HepG2 (cell line): ENCODE data around the gene ANK3. TPM values are rescaled to one million over a fixed set of nuclear protein-coding genes. Genes with fewer than 3 reads are reported as not detected.

Experiments
- ATAC-seq: fragments of 200-7000 bp; cut with Tn5 transposase; 3 replicates; pipeline ENCODE4 v1.9.1; 2020; ENCODE audit warnings: mild to moderate bottlenecking, moderate library complexity
- BruUV-seq: library from RNA; stranded (reverse); fragments of 400-500 nt; replicated peaks from 2 replicates; lab custom pipeline; 2021; lab: Mats Ljungman, UMichigan
- CTCF ChIA-PET: fragments of 300-600 bp; formaldehyde crosslinking; extraction: SDS; loops from one replicate; lab custom pipeline; 2021; ENCODE audit warnings: low total read pairs, inconsistent platforms, low intra/inter-chr PET ratio; lab: Yijun Ruan, JAX
- POLR2A ChIA-PET: fragments of 350-600 bp; sonication (Branson Sonifier 250); formaldehyde crosslinking; loops from one replicate; lab custom pipeline; 2020; ENCODE audit warnings: antibody characterized with exemption, inconsistent platforms; lab: Yijun Ruan, JAX
- DNase-seq: peaks from one replicate; pipeline ENCODE4 v3.0.0-alpha.2; 2015; ENCODE audit warnings: low spot score
- FAIRE-seq: peaks from 3 replicates; lab custom pipeline; 2011; peaks lifted over from hg19 to GRCh38; lab: Jason Lieb, UNC
- H2AFZ ChIP-seq: one replicate; pipeline ENCODE4 v1.6.1; 2011; ENCODE audit warnings: low read length, inconsistent platforms
- H3K27ac ChIP-seq: fragments of 300-600 bp; 3 replicates; pipeline ENCODE4 v1.8.0; 2011; ENCODE audit warnings: mixed run types, mild to moderate bottlenecking, mixed read lengths, low read length, inconsistent platforms; ENCODE audit not compliant: insufficient read depth; ENCODE audit errors: extremely low read length
- H3K27me3 ChIP-seq, 2 experiments: fragments of 200-600 bp in 1 of 2; 2 replicates in 1 of 2; 3 replicates in 1 of 2; pipeline versions ENCODE4 v1.6.0 to v1.8.0; 2011; ENCODE audit warnings: low read length in 2 of 2, mild to moderate bottlenecking in 2 of 2, moderate library complexity in 2 of 2, inconsistent platforms in 1 of 2; ENCODE audit not compliant: insufficient read depth in 2 of 2, control insufficient read depth in 1 of 2
- H3K36me3 ChIP-seq, 2 experiments: fragments of 200-600 bp in 1 of 2; replicated peaks in 1 of 2; 2 replicates in 1 of 2; 3 replicates in 1 of 2; pipeline versions ENCODE4 v1.5.1 to v1.8.0; 2011; ENCODE audit warnings: low read length in 2 of 2, inconsistent platforms in 1 of 2; ENCODE audit not compliant: insufficient read depth in 2 of 2, control insufficient read depth in 1 of 2
- H3K4me1 ChIP-seq: 2 replicates; pipeline ENCODE4 v1.5.1; 2012; ENCODE audit warnings: low read length, inconsistent platforms; ENCODE audit not compliant: insufficient read depth
- H3K4me2 ChIP-seq: 2 replicates; pipeline ENCODE4 v1.6.0; 2011; ENCODE audit warnings: low read depth, low read length, inconsistent platforms
- H3K4me3 ChIP-seq, 3 experiments: fragments of 200-600 bp in 1 of 3; sonication (generic), shearing (Covaris generic) in 1 of 3; replicated peaks in 1 of 3; 2 replicates each; pipeline ENCODE4 v1.5.1; 2011 to 2016; ENCODE audit warnings: low read length in 3 of 3, inconsistent platforms in 2 of 3, low read depth in 2 of 3, mild to moderate bottlenecking in 2 of 3, control low read depth in 1 of 3, mixed read lengths in 1 of 3; ENCODE audit not compliant: insufficient read depth in 1 of 3
- H3K79me2 ChIP-seq: one replicate; pipeline ENCODE4 v1.6.1; 2011; ENCODE audit warnings: low read length, inconsistent platforms; ENCODE audit not compliant: insufficient read depth
- H3K9ac ChIP-seq: 2 replicates; pipeline ENCODE4 v1.6.0; 2011; ENCODE audit warnings: mild to moderate bottlenecking, low read depth, low read length, inconsistent platforms; ENCODE audit not compliant: insufficient read depth
- H3K9me3 ChIP-seq: 2 replicates; pipeline ENCODE4 v1.5.1; 2012; ENCODE audit warnings: mild to moderate bottlenecking, low read length
- H4K20me1 ChIP-seq: 2 replicates; pipeline ENCODE4 v1.6.0; 2011; ENCODE audit warnings: inconsistent platforms, mild to moderate bottlenecking, low read length, moderate library complexity; ENCODE audit not compliant: insufficient read depth
- FOXP1 ChIP-seq, 2 experiments: fragments of 450-650 bp in 1 of 2; IDR thresholded peaks; 2 replicates each; pipeline ENCODE4 v1.6.1; 2017 to 2018; ENCODE audit warnings: antibody characterized with exemption in 1 of 2
- GPBP1L1 ChIP-seq: sonication (generic); formaldehyde crosslinking; IDR thresholded peaks from 2 replicates; pipeline ENCODE4 v1.5.0; 2020; ENCODE audit warnings: mild to moderate bottlenecking, missing genetic modification reagents
- GZF1 ChIP-seq: sonication (generic); formaldehyde crosslinking; IDR thresholded peaks from 2 replicates; pipeline ENCODE4 v1.5.1; 2020; ENCODE audit warnings: mild to moderate bottlenecking, missing genetic modification reagents
- HIVEP1 ChIP-seq: sonication (generic); formaldehyde crosslinking; IDR thresholded peaks from 2 replicates; pipeline ENCODE4 v1.4.0; 2020; ENCODE audit warnings: mild to moderate bottlenecking, missing genetic modification reagents
- IRX3 ChIP-seq: sonication (generic); formaldehyde crosslinking; IDR thresholded peaks from 2 replicates; pipeline ENCODE4 v1.8.1; 2023; ENCODE audit warnings: mild to moderate bottlenecking, low read depth, missing genetic modification reagents, borderline replicate concordance
- NFKBIZ ChIP-seq: IDR thresholded peaks from 2 replicates; pipeline ENCODE4 v1.6.1; 2018; ENCODE audit warnings: missing genetic modification reagents, missing compliant biosample characterization
- NRL ChIP-seq: sonication (generic); formaldehyde crosslinking; IDR thresholded peaks from 2 replicates; pipeline ENCODE4 v1.5.0; 2020; ENCODE audit warnings: missing genetic modification reagents, mild to moderate bottlenecking, moderate library complexity, borderline replicate concordance
- RBFOX2 ChIP-seq: fragments of 200-400 bp; formaldehyde crosslinking; IDR thresholded peaks from 2 replicates; pipeline ENCODE4 v1.6.1; 2017; ENCODE audit warnings: low read depth, mild to moderate bottlenecking, low read length
- TBP ChIP-seq: sonication (generic); formaldehyde crosslinking; IDR thresholded peaks from 2 replicates; pipeline ENCODE4 v1.5.0; 2020; ENCODE audit warnings: missing genetic modification reagents
- ZNF333 ChIP-seq: sonication (generic); formaldehyde crosslinking; IDR thresholded peaks from 2 replicates; pipeline ENCODE4 v1.4.0; 2020; ENCODE audit warnings: mild to moderate bottlenecking, missing genetic modification reagents, borderline replicate concordance
- ZNF558 ChIP-seq: sonication (generic); formaldehyde crosslinking; IDR thresholded peaks from 2 replicates; pipeline ENCODE4 v1.9.0; 2022; ENCODE audit warnings: mild to moderate bottlenecking, missing genetic modification reagents, borderline replicate concordance
- ZNF660 ChIP-seq: sonication (generic); formaldehyde crosslinking; IDR thresholded peaks from 2 replicates; pipeline ENCODE4 v1.5.1; 2020; ENCODE audit warnings: mild to moderate bottlenecking, low read depth, missing genetic modification reagents, borderline replicate concordance
- ZSCAN31 ChIP-seq: sonication (generic); formaldehyde crosslinking; IDR thresholded peaks from 2 replicates; pipeline ENCODE4 v1.5.0; 2020; ENCODE audit warnings: low read depth, mild to moderate bottlenecking, missing genetic modification reagents
- WGBS: methylation state at CpG from one replicate; pipeline ENCODE4 v1.1.6; 2017; ENCODE audit warnings: low lambda C conversion rate; 5-methylcytosine and 5-hydroxymethylcytosine counted together
- in situ Hi-C: cut with HindIII; loops from 2 replicates; pipeline ENCODE4 v1.10.0; 2017; ENCODE audit warnings: low pct_unique_long_range_greater_than_20kb; ENCODE audit not compliant: extremely low pct_ligation_motif_present
- intact Hi-C: fragments of 100-400 bp; cut with micrococcal nuclease; formaldehyde crosslinking; loops from one replicate; pipeline ENCODE4 v1.10.0; 2022; ENCODE audit not compliant: unreplicated experiment
- polyA plus RNA-seq, 8 experiments: library from polyadenylated mRNA; depleted of rRNA in 3 of 8; stranded (reverse) in 7 of 8; unstranded in 1 of 8; fragments of >200 nt; fragmentation: Illumina TruSeq in 4 of 8; extraction: Trizol in 4 of 8; gene quantifications; 2 replicates each; pipeline versions ENCODE4 v1.2.1 to v1.2.3, GENCODE V29; 2011 to 2016; ENCODE audit warnings: low read depth in 4 of 8, missing spikeins in 1 of 8, mixed read lengths in 1 of 8; ENCODE audit not compliant: insufficient read depth in 1 of 8
- total RNA-seq, 5 experiments: library from RNA; depleted of rRNA; stranded (reverse); fragments of >200 nt; fragmentation: Illumina TruSeq; extraction: Trizol; gene quantifications; 2 replicates each; pipeline ENCODE4 v1.2.3, GENCODE V29; 2016; ENCODE audit warnings: low read depth in 1 of 5
- TF ChIP-seq, protein P1 (sequence below): sonication (generic); formaldehyde crosslinking; IDR thresholded peaks from 2 replicates; pipeline ENCODE4 v1.5.0; 2020; ENCODE audit warnings: missing genetic modification reagents
- TF ChIP-seq, protein P2 (sequence below): sonication (generic); formaldehyde crosslinking; IDR thresholded peaks from 2 replicates; pipeline ENCODE4 v1.4.0; 2020; ENCODE audit warnings: mild to moderate bottlenecking, low read depth, missing genetic modification reagents
- TF ChIP-seq, protein P3 (sequence below): sonication (generic); formaldehyde crosslinking; IDR thresholded peaks from 2 replicates; pipeline ENCODE4 v1.8.1; 2023; ENCODE audit warnings: missing genetic modification reagents, mild to moderate bottlenecking, borderline replicate concordance
- TF ChIP-seq, protein P4 (sequence below): sonication (generic); formaldehyde crosslinking; IDR thresholded peaks from 2 replicates; pipeline ENCODE4 v1.9.0; 2021; ENCODE audit warnings: missing genetic modification reagents, borderline replicate concordance

ANK3 gene
- total and polyA plus RNA-seq, 2 of the 13 experiments (the other 11 are each of a cell fraction or from before 2014, with no cell fraction given) = not detected

DNA sequence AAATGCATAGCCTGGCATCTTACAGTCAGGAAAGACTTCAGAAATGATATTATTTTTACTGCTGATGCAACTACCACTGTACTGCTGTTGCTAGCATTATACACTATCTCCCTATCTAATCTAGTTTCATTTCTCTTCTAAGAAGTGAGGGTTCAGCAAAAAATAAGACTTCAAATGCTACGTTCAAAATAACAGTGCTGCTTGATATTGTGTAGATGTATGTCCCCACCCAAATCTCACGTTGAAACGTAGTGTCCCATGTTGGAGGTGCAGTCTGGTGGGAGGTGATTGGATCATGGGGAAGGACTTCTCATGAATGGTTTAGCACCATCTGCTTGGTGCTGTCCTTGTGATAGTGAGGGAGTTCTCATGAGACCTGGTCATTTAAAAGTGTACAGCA is 129.4 kb downstream of the ANK3 start:
- H3K4me2 ChIP-seq = no peak overlapping the region
- H3K79me2 ChIP-seq = no peaks in the 10 kb centered on the region
- no peak overlapping the region for H3K9ac ChIP-seq
- H3K27ac ChIP-seq = no peak overlapping the region
- no peaks in the 10 kb centered on the region for H3K4me1 ChIP-seq
- POLR2A ChIA-PET = no interaction called here
- no peak for TF ChIP-seq GZF1 (CRISPR knock-in tag)
- TF ChIP-seq NFKBIZ (CRISPR knock-in tag) = no peak
- TF ChIP-seq RBFOX2 = no peak
- TF ChIP-seq, protein P1, sequence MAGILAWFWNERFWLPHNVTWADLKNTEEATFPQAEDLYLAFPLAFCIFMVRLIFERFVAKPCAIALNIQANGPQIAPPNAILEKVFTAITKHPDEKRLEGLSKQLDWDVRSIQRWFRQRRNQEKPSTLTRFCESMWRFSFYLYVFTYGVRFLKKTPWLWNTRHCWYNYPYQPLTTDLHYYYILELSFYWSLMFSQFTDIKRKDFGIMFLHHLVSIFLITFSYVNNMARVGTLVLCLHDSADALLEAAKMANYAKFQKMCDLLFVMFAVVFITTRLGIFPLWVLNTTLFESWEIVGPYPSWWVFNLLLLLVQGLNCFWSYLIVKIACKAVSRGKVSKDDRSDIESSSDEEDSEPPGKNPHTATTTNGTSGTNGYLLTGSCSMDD (CRISPR knock-in tag) = no peak
- no peak for TF ChIP-seq NRL (CRISPR knock-in tag)
- TF ChIP-seq, protein P2, sequence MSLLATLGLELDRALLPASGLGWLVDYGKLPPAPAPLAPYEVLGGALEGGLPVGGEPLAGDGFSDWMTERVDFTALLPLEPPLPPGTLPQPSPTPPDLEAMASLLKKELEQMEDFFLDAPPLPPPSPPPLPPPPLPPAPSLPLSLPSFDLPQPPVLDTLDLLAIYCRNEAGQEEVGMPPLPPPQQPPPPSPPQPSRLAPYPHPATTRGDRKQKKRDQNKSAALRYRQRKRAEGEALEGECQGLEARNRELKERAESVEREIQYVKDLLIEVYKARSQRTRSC (CRISPR knock-in tag) = no peak
- TF ChIP-seq, protein P3, sequence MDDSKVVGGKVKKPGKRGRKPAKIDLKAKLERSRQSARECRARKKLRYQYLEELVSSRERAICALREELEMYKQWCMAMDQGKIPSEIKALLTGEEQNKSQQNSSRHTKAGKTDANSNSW (CRISPR knock-in tag) = no peak
- TF ChIP-seq ZSCAN31 (CRISPR knock-in tag) = no peak
- TF ChIP-seq, protein P4, sequence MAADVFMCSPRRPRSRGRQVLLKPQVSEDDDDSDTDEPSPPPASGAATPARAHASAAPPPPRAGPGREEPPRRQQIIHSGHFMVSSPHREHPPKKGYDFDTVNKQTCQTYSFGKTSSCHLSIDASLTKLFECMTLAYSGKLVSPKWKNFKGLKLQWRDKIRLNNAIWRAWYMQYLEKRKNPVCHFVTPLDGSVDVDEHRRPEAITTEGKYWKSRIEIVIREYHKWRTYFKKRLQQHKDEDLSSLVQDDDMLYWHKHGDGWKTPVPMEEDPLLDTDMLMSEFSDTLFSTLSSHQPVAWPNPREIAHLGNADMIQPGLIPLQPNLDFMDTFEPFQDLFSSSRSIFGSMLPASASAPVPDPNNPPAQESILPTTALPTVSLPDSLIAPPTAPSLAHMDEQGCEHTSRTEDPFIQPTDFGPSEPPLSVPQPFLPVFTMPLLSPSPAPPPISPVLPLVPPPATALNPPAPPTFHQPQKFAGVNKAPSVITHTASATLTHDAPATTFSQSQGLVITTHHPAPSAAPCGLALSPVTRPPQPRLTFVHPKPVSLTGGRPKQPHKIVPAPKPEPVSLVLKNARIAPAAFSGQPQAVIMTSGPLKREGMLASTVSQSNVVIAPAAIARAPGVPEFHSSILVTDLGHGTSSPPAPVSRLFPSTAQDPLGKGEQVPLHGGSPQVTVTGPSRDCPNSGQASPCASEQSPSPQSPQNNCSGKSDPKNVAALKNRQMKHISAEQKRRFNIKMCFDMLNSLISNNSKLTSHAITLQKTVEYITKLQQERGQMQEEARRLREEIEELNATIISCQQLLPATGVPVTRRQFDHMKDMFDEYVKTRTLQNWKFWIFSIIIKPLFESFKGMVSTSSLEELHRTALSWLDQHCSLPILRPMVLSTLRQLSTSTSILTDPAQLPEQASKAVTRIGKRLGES = no peak
- no peak for TF ChIP-seq ZNF333 (CRISPR knock-in tag)
- TF ChIP-seq FOXP1 (IDR thresholded peaks at IDR 0.05) = no peak
- TF ChIP-seq FOXP1 (CRISPR knock-in tag; IDR thresholded peaks at IDR 0.05) = no peak
- no peak for TF ChIP-seq HIVEP1 (CRISPR knock-in tag)
- TF ChIP-seq IRX3 (CRISPR knock-in tag) = no peak
- no peak for TF ChIP-seq TBP
- TF ChIP-seq GPBP1L1 (CRISPR knock-in tag) = no peak
- no peak for TF ChIP-seq ZNF558
- no peak for TF ChIP-seq ZNF660 (CRISPR knock-in tag)
- 60% methylated on average over 3 of the region's 3 CpGs for WGBS
- FAIRE-seq = no peak
- DNase-seq = no peak
- in situ Hi-C loops = no loop called here
- H3K27me3 ChIP-seq = no peaks in the 10 kb centered on the region
- H3K9me3 ChIP-seq = no peaks in the 10 kb centered on the region
- H4K20me1 ChIP-seq = no peaks in the 10 kb centered on the region
- no TSS peak for BruUV-seq
- no peaks in the 10 kb centered on the region for H3K36me3 ChIP-seq
- CTCF ChIA-PET = no interaction called here
- no peak overlapping the region for H3K4me3 ChIP-seq
- no peak overlapping the region for H2AFZ ChIP-seq
- no peak for ATAC-seq
- intact Hi-C loops = loop anchor here (2.0 kb wide), 1 partner anchor 64 kb away; no protein-coding TSS in a partner anchor
